Fibroblast of peridontal ligament (primary cell): Measurements from ENCODE around the gene TSPEAR.
"Not testable (repeated sequence)": the region's sequence is repeated elsewhere in the genome, so short reads cannot be mapped to it uniquely, and the experiment has no call there.

ENCODE experiments used
- DNase-seq: peaks from one replicate; pipeline ENCODE4 v3.0.0-alpha.2; 2010; ENCODE audit errors: extremely low read depth

The TSPEAR gene

GRCh38 chr21:44503006-44503889 lies 208.1 kb downstream of the TSPEAR start:
- DNase-seq = not testable (repeated sequence)

GRCh38 chr21:44502171-44502958 lies 209.0 kb downstream of the TSPEAR start:
- DNase-seq = no peak

GRCh38 chr21:44500111-44500510 lies 211.3 kb downstream of the TSPEAR start:
- DNase-seq = no peak

GRCh38 chr21:44499631-44500030 lies 211.7 kb downstream of the TSPEAR start:
- DNase-seq = no peak

- no peak for DNase-seq
Observed at GRCh38 chr21:44499211-44499560, 212.2 kb downstream of the TSPEAR start.

GRCh38 chr21:44498280-44499210 lies 212.8 kb downstream of the TSPEAR start:
- DNase-seq = no peak

GRCh38 chr21:44497703-44498126 lies 213.7 kb downstream of the TSPEAR start:
- DNase-seq = peak; percentile 13

GRCh38 chr21:44496564-44497550 lies 214.5 kb downstream of the TSPEAR start:
- DNase-seq = no peak

- DNase-seq = no peak
Observed at GRCh38 chr21:44495611-44496563, 215.5 kb downstream of the TSPEAR start.

GRCh38 chr21:44494956-44495355 lies 216.4 kb downstream of the TSPEAR start:
- DNase-seq = no peak

GRCh38 chr21:44494418-44494817 lies 217.0 kb downstream of the TSPEAR start:
- no peak for DNase-seq

GRCh38 chr21:44492567-44493385 lies 218.6 kb downstream of the TSPEAR start:
- no peak for DNase-seq

GRCh38 chr21:44490816-44491215 lies 220.6 kb downstream of the TSPEAR start:
- no peak for DNase-seq

- DNase-seq = no peak
Observed at GRCh38 chr21:44490405-44490804, 221.0 kb downstream of the TSPEAR start.

- no peak for DNase-seq
Observed at GRCh38 chr21:44489962-44490361, 221.4 kb downstream of the TSPEAR start.

GRCh38 chr21:44487831-44488230 lies 223.5 kb downstream of the TSPEAR start:
- DNase-seq = peak; percentile 2

GRCh38 chr21:44486302-44486701 lies 225.1 kb downstream of the TSPEAR start:
- DNase-seq = no peak

- DNase-seq = no peak
Observed at GRCh38 chr21:44485796-44486195, 225.6 kb downstream of the TSPEAR start.
